Activated CD8-positive, alpha-beta memory T cell treated with anti-CD3 and anti-CD28 coated beads, Interleukin-2, amount 50 U/mL, for 48 hours (primary cell): ENCODE measurements around the gene CAMK1D.
"Not testable (repeated sequence)": the region's sequence is repeated elsewhere in the genome, so short reads cannot be mapped to it uniquely, and the experiment has no call there.

Experiments
- DNase-seq: peaks from one replicate; pipeline ENCODE4 v3.0.0-alpha.2; 2020

The CAMK1D gene

DNA sequence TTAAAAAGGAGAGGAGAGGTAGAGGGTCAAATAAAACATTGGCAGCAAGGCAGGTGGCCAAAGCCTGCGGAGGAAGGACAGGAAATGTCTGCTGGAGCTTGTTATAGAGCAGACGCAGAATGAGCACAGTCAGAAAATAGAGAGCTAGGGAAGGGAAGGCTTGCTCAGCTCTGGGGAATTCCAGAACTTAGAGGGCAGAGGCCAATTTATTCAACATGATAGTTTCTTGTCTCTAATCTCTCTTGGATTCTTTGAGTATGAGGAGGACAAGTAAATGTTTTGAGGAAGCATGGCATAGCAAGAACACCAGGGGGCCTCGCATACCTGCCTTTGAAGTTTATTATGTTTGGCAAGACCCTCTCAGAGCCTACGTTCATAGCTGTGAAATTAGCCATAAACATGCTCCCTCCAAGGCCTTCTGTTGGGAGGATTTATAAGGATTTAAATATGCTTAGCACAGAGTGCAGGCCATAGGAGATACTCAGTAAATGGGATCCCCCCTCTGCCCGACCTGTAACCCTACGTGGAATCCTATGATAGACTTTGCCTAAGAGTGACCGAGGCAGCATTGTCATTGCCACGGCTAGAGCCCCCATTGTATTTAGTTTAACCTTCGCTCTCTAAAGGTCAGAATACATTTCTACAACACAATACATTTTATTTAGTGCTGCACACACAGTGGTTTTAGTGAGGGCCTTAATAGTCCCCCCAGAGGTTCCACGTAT, 358.3 kb downstream of the CAMK1D start:
- peak; percentile 64 for DNase-seq

DNA sequence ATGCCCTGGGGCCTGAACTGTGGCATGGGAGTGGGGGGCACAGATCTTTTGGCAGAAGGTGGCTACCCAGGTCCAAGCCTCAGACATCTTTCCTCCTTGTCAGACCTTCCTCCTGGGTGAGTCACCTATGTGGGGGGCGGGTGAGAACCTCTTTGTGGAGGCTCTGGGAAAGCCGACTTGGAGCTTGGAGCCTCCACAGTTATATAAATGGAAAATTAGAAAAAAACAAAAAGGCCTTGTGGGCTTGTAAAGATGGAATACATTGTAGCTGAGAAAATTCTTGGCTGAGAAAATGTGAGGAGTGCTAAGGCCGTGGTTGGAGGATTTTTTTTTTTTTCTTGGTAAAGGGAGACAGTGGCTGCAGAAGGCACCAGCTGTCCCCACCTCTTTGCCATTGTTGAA, 359.7 kb downstream of the CAMK1D start:
- DNase-seq, result peak; percentile 48

DNA sequence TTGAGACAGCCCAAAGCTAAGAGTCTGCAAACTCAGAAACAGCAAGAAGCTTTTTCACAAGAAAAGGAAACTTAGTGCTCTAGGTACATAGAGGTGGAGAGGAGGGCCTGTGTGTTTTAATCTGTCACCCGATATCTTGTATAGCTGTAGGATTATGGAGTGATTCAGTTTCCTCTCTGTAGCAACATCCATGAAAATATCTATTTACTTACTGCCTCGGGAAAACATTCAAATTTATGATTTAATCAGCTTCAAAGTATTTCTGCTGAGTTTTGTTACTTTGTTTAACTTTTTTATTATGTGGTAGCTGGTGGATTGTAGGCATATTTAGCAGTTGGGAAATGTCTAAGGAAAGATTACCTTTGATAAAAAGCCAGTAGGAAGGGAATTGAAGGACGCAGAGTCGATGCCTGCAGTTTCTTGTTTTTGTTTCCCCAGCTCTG, 360.2 kb downstream of the CAMK1D start:
- DNase-seq, result no peak

GRCh38 chr10:12710157-12710556, 360.8 kb downstream of the CAMK1D start:
- DNase-seq, result no peak

DNA sequence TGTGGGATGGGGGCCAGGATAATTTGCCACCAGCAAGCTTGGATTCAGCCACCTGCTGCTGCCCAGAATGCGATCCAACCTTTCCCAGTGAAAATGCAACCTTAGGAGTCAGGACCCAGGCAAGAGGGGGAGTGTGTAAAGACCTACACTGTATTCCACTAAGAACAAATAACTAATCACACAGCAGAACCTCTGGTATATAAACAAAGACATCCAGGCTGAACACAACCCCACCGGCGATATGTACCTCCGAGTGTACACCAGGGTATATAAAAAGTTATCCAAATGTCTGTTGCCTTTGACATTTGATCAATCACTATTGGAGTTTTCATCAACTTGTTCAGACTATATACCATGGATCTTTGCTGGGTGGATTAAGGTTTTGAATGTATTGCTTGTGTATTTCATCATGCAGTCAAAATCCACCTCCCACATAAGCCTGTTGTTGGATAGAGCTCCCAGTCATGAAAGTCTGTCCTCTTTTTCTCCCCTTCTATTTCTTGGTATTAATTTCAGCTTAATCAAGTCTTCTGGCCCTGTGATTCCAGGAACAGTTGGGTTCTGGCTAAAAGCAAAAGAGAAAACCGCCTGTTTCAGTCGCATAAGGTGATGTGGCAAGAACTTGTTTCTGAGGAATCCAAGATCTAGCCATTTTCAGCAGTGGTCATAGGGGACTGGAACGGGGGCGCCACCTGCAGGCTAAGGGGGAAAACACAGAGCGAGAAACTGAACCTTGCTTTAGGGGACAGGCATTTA, 361.4 kb downstream of the CAMK1D start:
- peak; percentile 90 for DNase-seq

DNA sequence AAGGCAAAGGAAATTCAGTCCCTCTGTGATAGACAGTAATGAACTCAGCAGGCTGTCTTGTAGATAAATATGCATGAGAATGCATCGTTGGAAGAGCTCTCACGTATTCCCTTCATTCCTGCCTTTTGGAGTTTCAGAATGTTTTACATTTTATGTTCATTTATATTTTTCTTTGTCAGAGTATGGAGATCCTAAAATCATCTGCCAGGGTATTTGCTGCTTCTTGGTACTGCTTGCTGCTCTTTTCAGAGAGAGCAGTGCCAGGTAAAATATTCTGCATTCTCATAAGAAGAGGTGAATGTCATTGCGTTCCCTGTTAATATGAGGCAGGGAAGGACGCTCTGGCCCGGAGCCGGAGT, 362.0 kb downstream of the CAMK1D start:
- peak; percentile 42 for DNase-seq

DNA sequence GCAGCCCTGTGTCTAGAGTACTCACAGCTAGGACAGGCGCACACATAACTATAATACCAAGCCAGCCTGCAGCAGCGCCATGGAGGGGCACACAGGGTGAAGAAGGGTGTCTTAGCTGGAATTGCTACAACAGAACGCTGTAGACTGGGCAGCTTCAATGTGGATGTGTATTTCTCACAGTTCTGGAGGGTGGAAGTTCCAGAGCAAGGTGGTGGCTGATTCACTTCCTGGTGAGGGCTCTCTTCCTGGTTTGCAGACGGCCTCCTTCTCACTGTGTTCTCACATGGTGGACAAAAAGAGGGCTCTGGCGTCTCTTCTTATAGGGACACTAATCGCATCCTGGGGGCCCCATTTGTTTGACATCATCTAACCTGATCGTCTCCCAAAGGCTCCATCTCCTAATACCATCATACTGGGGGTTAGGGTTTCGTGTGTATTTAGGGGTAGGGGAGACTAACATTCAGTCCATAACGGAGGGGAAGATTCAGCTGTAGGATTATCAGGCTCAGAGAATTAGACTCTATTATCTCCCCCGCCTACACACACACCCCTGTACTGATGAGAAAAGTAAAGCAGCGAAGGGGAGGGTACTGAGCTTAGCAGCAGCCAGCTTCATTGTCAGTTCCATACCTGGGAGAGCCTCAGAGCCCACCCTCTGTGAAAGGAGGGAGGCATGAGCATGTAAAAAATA, 363.1 kb downstream of the CAMK1D start:
- peak; percentile 51 for DNase-seq

- peak; percentile 30 for DNase-seq
Measured at GRCh38 chr10:12712984-12713316, 363.6 kb downstream of the CAMK1D start.

GRCh38 chr10:12716042-12716441, 366.7 kb downstream of the CAMK1D start:
- peak; percentile 39 for DNase-seq

- peak; percentile 23 for DNase-seq
Measured at GRCh38 chr10:12717981-12718707, 368.8 kb downstream of the CAMK1D start.

- DNase-seq, result peak; percentile 49
Measured at GRCh38 chr10:12719365-12719764, 370.0 kb downstream of the CAMK1D start.

GRCh38 chr10:12720217-12720981, 371.1 kb downstream of the CAMK1D start:
- peak; percentile 78 for DNase-seq

DNA sequence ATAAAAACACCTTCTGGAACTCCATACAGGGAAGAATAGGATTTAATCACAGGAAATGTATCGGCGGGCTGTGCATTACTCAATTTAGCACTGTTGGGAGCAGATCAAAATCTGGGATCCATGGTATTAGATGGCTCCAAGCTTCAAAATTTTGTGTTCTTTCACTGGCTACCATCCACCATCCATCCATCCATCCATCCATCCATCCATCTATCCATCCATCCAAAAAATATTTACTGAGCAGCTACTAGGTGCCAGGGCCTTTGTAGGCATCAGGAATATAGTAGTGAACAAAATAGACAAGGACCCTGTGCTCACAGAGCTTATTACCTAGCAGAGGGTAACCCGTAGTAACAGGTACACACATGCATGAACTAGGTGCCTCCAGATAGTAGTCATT, 372.0 kb downstream of the CAMK1D start:
- DNase-seq, result no peak

GRCh38 chr10:12723220-12723619, 373.9 kb downstream of the CAMK1D start:
- DNase-seq, result no peak

GRCh38 chr10:12724807-12725579, 375.6 kb downstream of the CAMK1D start:
- no peak for DNase-seq

- DNase-seq, result not testable (repeated sequence)
Measured at GRCh38 chr10:12725580-12725888, 376.2 kb downstream of the CAMK1D start.

GRCh38 chr10:12726971-12727831, 377.9 kb downstream of the CAMK1D start:
- DNase-seq, result no peak

DNA sequence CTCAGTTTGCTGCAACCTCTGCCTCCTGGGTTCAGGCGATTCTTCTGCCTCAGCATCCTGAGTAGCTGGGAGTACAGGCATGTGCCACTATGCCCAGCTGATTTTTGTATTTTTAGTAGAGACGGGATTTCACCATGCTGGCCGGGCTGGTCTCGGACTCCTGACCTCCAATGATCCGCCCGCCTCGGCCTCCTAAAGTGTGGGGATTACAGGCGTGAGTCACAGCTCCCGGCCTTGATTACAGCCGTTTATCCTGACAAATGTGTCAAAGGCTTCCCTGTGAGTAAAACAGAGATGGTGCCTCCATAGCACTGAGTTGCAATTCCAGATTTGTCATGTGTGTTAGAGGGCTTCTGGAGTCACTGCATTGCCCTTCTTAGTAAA, 378.5 kb downstream of the CAMK1D start:
- no peak for DNase-seq

GRCh38 chr10:12728494-12728893, 379.1 kb downstream of the CAMK1D start:
- DNase-seq, result no peak

DNA sequence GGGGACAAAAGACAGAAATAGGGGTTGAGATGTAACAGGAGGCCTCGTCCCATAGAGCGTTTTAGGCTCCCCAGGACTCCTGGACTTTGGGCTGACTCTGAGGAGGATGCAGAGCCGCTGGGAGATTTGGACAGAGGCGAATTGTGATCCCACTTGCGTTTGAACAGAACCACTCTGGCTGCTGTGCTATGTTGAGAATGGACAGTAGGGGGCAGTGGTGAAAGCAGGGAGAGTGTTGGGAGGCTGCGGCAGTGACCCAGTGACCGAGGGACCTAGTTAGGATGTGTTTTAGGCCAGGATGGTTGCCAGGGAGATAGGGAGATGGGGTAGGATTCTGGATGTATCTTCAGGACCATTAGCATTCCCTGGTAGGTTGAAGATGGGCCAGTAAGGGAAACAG, 380.5 kb downstream of the CAMK1D start:
- DNase-seq, result peak; percentile 60
